GM18526 (cell line): ENCODE results near the gene SPINK7.

ENCODE experiments used
- POLR2A ChIP-seq: IDR thresholded peaks from 3 replicates; pipeline ENCODE4 v1.6.1; 2011; ENCODE audit not compliant: insufficient read length; ENCODE audit errors: extremely low read depth

SPINK7 gene

DNA sequence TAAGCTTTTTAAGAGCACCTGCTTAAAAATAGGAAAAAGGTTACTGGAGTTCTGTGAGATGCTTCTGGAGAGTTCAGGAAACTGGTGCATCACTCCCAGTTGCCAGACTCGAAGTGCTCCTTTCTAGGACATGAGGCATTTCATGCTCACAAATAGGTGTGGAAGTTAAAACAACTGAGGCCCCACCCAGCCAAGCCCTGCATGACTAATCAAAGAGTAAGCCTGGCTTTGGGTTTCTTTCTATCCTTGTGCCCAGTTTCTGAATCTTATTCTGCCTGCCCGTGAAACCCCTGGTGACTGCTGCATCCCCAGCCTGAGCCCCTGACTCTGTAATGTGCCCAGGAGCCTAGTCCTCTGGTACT lies 30.8 kb downstream of the SPINK7 start:
- TF ChIP-seq POLR2A: no peak

GRCh38 chr5:148343603-148344487 lies 31.6 kb downstream of the SPINK7 start:
- TF ChIP-seq POLR2A: no peak

DNA sequence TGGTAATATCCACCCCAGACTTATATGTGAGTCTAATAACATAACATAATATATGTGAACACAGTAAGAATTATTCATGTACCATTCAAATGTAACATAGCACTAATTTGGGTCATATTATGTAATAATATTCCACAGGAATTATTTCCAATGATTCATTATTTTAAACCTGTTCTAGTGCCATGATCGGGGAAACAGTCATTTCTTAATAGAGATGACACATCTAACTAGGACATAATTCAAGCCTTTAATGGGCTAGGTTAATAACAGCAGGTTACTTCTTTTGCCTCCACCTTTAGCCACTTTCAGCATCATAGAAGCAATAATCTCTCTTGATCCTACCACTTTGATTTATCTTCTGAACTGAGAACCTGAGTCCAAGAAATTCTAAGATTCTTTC lies 35.5 kb downstream of the SPINK7 start:
- TF ChIP-seq POLR2A: no peak

GRCh38 chr5:148352696-148353095 lies 40.5 kb downstream of the SPINK7 start:
- TF ChIP-seq POLR2A: no peak

- TF ChIP-seq POLR2A: no peak
Measured at GRCh38 chr5:148353634-148354033, 41.4 kb downstream of the SPINK7 start.

- no peak for TF ChIP-seq POLR2A
Measured at GRCh38 chr5:148364343-148364742, 52.1 kb downstream of the SPINK7 start.
